SU-DHL-6 (cell line): ENCODE results near the gene OBSCN.

ENCODE experiments used
- H2AFZ ChIP-seq: fragments of 200-600 bp; sonication (generic); 2 replicates; pipeline ENCODE4 v1.6.1; 2014; ENCODE audit warnings: low read depth, mild to moderate bottlenecking, moderate library complexity, mixed read lengths, antibody characterized with exemption, low read length; ENCODE audit not compliant: severe bottlenecking
- H3F3A ChIP-seq: fragments of 200-600 bp; shearing (Covaris generic); 2 replicates; pipeline ENCODE4 v1.6.0; 2016; ENCODE audit warnings: antibody characterized with exemption, mild to moderate bottlenecking; ENCODE audit not compliant: insufficient read depth
- H3K27ac ChIP-seq: fragments of 200-600 bp; sonication (generic); 2 replicates; pipeline ENCODE4 v1.5.1; 2016; ENCODE audit warnings: low read depth, mild to moderate bottlenecking, low read length, moderate library complexity, mixed read lengths
- H3K27me3 ChIP-seq: fragments of 200-600 bp; sonication (generic), shearing (Covaris generic); 2 replicates; pipeline ENCODE4 v1.6.0; 2014; ENCODE audit warnings: mild to moderate bottlenecking, low read length
- H3K36me3 ChIP-seq: fragments of 200-600 bp; sonication (generic); 2 replicates; pipeline ENCODE4 v1.6.1; 2014; ENCODE audit warnings: mild to moderate bottlenecking, low read length, mixed read lengths
- H3K4me2 ChIP-seq: fragments of 300-600, 200-600 bp; shearing (Covaris generic), sonication (generic); 2 replicates; pipeline ENCODE4 v1.6.0; 2014; ENCODE audit warnings: low read length, low read depth, mild to moderate bottlenecking; ENCODE audit not compliant: poor library complexity, severe bottlenecking
- H3K4me3 ChIP-seq: fragments of 200-600 bp; sonication (generic); 2 replicates; pipeline ENCODE4 v1.5.1; 2014; ENCODE audit warnings: antibody characterized with exemption, low read length, mild to moderate bottlenecking, mixed read lengths; ENCODE audit not compliant: insufficient read depth, poor library complexity, severe bottlenecking
- H3K79me2 ChIP-seq: fragments of 200-600 bp; sonication (generic); 2 replicates; pipeline ENCODE4 v1.6.1; 2014; ENCODE audit warnings: mild to moderate bottlenecking, low read length, moderate library complexity; ENCODE audit not compliant: insufficient read depth
- H3K9ac ChIP-seq: fragments of 200-600 bp; sonication (generic); 2 replicates; pipeline ENCODE4 v1.7.0; 2014; ENCODE audit warnings: mild to moderate bottlenecking, low read length
- H3K9me2 ChIP-seq: fragments of 200-600 bp; sonication (generic); replicated peaks from 2 replicates; pipeline ENCODE4 v1.6.1; 2014; ENCODE audit warnings: low read length; ENCODE audit not compliant: insufficient read depth
- H3K9me3 ChIP-seq: fragments of 200-600 bp; sonication (generic); 2 replicates; pipeline ENCODE4 v1.6.1; 2014; ENCODE audit warnings: low read length, mixed read lengths; ENCODE audit not compliant: insufficient read depth
- H4K20me1 ChIP-seq: fragments of 200-600 bp; sonication (generic); 2 replicates; pipeline ENCODE4 v1.6.1; 2014; ENCODE audit warnings: low read depth, mild to moderate bottlenecking, antibody characterized with exemption, low read length, moderate library complexity, mixed read lengths
- CTCF ChIP-seq: fragments of 200-600 bp; sonication (generic); IDR thresholded peaks from one replicate; pipeline ENCODE4 v1.5.1; 2017; ENCODE audit warnings: antibody characterized with exemption, mild to moderate bottlenecking, low read length, moderate library complexity; ENCODE audit not compliant: insufficient read depth, poor library complexity, severe bottlenecking
- EZH2phosphoT487 ChIP-seq: fragments of 200-600 bp; sonication (generic), shearing (Covaris generic); conservative IDR thresholded peaks from 2 replicates; pipeline ENCODE4 v1.6.1; 2018; ENCODE audit warnings: mild to moderate bottlenecking, antibody characterized with exemption, low read length, moderate library complexity, mixed read lengths

OBSCN gene

DNA sequence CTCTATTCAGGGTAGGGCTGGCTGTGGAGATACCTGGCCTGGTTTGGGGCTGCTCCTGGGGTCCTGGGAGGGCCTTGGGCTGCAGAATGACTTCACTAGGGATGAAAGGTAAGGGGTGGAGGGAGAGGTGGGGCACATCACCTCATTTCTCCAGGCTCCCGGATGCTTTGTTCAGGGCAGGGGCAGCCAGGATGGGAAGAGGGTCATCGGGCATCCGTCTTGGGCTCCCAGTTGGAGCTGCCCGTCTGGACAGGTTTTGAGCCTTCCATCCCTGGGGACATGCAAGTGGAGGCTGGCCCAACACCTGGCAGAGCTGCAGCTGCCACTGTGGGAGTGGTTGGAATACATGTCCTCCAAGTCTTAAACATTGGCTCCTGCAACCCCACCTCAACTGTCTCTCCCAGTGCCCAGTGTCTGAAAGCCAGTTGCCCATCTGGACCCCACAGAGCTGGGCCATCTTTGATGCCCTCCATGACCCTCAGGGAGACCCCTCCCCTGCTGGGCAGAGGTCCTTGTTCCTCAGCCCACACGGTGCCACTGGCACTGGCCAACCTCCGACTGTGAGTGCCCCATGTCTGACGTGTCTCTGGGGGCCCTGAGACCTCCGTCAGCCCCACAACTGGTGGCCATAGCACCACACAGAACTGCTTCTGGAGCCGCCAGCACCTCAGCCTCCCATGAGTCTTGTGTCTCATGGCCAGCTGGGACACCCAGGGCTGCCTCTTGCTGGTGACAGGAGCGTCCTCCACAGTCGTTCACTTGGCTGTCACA is 145.9 kb downstream of the OBSCN start:
- no peaks in the 10 kb centered on the region for H3F3A ChIP-seq
- no peak overlapping the region for H3K27ac ChIP-seq
- H3K27me3 ChIP-seq: no peaks in the 10 kb centered on the region
- H3K36me3 ChIP-seq: no peaks in the 10 kb centered on the region
- H3K9me3 ChIP-seq: no peaks in the 10 kb centered on the region
- H3K4me2 ChIP-seq: no peak overlapping the region
- TF ChIP-seq CTCF: no peak
- no peaks in the 10 kb centered on the region for H3K79me2 ChIP-seq
- H3K4me3 ChIP-seq: no peak overlapping the region
- no peak overlapping the region for H2AFZ ChIP-seq
- H4K20me1 ChIP-seq: no peaks in the 10 kb centered on the region
- no peak overlapping the region for H3K9ac ChIP-seq
- no peaks in the 10 kb centered on the region for H3K9me2 ChIP-seq

DNA sequence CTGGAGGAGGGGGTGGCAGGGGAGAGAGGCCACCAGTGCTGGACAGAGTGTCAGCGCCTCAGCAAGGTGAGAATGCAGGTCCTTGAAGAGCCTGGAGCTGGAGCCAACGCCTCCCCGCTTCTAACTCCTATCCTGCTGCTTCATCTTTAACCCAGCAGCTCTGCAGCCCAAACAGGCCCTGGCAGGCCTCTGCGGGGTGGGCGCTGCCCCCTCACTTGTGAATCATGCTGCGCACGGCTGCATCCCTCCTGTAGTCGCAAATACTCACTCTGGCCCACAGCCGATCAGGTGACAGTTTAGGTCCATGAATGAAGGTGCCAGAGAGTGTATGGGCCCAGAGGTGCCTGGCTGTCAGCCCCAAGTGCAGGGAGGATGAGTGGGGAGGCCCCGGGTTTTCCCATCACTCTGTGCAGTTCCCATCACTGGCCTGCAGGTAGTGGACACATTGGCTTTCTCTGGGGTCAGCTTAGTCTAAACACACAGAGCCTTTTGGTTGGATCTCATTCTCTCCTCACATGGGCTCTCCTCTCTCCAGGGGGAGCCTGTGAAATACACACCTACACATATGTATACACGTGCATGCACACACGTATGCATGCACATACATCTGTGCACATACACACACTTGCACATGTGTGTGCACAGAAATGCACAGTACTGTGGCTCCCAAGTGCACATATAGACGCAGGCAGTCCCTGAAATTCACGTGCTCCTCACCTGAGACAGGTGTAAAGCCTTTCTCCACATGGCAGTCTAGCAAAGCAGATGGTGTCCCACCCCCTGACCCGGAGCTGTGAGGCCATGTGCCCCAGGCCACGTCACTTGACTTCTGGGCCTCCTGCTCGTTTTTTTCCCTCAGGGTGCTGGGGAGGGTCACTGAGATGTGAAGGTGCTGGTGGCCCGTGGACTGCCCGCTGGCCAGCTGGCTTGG is 146.8 kb downstream of the OBSCN start:
- Histone ChIP-seq H4K20me1 (no peaks in the 10 kb centered on the region), H3K27me3 (no peaks in the 10 kb centered on the region), H3K9ac (no peak overlapping the region), H3K9me2 (no peaks in the 10 kb centered on the region), H3F3A (no peaks in the 10 kb centered on the region), H2AFZ (no peak overlapping the region), H3K4me3 (no peak overlapping the region), H3K79me2 (no peaks in the 10 kb centered on the region), H3K4me2 (no peak overlapping the region), H3K27ac (no peak overlapping the region), H3K9me3 (no peaks in the 10 kb centered on the region), H3K36me3 (no peaks in the 10 kb centered on the region)
- TF ChIP-seq CTCF: no peak
- no peak for TF ChIP-seq EZH2phosphoT487

DNA sequence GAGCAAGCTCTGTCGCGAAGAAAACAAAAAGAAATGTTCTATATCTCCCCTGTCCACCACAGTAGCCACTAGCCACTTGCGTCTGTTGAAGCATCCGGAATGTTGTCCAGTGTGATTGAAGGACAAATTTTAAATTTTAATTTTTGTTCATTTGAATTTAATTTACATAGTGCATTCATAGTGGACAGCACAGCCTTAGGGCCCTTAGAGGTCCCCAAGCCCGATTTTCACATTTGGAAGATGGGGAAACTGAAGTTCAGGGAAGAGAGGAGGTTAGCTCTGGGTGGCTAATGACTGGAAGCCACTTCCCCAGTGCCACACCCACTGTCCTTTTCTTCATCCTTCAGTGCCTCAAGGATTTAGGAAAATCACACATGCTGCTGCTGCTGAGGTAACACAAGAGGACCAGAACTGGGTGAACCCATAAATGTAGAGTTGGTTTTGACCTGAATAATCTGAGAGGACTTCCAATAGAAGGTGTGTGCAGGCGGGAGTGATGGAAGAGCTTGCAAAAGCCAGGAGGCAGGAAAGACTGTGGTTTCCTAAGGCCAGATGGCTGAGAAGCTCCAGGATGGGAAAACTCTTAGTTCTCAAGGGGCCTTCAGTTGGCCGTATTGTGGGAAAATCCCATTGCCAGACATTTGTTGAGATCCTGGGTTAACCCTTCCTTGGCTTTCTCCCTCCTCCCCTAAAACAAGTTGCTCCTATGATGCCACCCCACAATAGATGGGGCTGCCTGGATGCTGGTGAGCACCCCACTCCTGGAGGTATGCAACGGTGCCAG is 149.2 kb downstream of the OBSCN start:
- Histone ChIP-seq H3K79me2 (no peaks in the 10 kb centered on the region), H3K4me2 (no peak overlapping the region), H3K36me3 (no peaks in the 10 kb centered on the region), H3K4me3 (no peak overlapping the region), H3K27me3 (no peaks in the 10 kb centered on the region), H3F3A (no peaks in the 10 kb centered on the region), H3K9ac (no peak overlapping the region), H2AFZ (no peak overlapping the region), H3K9me3 (no peaks in the 10 kb centered on the region), H3K9me2 (no peaks in the 10 kb centered on the region), H3K27ac (no peak overlapping the region), H4K20me1 (no peaks in the 10 kb centered on the region)
- TF ChIP-seq CTCF (no peak), EZH2phosphoT487 (no peak)
